Measurements from ENCODE around the gene TTC16. TPM values are rescaled to one million over a fixed set of nuclear protein-coding genes. Genes with fewer than 3 reads are reported as not detected.
A peak's percentile ranks its signal among the peaks of the same experiment; 100 is the strongest.
"Not testable (repeated sequence)": the region's sequence is repeated elsewhere in the genome, so short reads cannot be mapped to it uniquely, and the experiment has no call there.

Gene TTC16
- total RNA-seq, 1 donor from 2014 or later = 0.41 TPM

DNA sequence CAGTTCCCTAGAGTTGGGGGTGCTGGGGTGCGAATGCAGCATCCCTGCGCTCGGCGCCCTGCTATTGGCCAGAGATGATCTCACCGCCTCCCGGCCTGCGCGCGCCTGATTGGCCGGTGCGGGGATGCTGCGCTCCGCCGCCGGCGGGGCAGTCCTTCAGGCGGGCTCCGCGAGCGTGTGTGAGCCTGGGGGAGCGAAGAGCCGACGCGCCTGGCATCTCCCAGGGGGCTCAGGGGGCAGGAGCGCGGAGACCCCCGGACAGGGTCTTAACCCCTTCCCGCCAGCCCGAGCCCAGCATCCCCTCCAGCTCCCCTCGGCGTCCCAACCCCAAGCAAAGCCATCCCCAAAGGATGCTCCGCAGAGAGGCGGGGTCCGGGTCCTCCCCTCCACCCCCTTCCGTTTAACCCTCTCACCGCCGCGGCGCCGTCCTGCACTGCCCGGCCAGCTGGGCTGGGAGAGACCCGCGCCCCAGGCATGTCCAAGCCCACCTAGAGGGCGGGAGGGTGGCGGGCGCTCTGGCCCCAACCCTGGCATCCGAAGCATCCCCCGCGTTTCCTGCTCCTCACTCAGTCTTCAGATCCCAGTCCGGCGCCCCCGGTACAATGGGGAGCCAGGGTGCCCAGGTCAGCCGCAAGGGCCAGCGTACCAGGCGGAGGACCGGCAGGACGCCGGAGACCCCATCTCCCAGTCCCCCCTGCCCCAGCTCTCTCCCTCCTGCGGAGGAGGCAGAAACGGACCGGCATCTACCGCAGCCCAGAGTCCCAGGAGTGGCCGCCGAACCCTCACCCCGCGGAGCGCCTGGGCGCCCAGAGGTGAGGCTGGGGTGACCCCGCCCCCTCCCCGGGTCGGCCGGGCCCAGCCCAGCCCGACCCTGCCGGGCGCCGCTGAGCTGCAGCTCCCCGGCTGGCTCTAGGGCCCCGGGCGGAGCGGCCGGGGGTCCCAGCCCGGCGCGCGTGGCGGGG, 38.5 kb downstream of the TTC16 start:
- TF ChIP-seq CTCF (IDR thresholded peaks at IDR 0.05) = no peak
- Histone ChIP-seq H3K36me3 (peaks cover 14% of the 10 kb centered on the region), H3K4me3 (peak overlapping the region; percentile 11), H3K4me1 (peaks cover 4% of the 10 kb centered on the region), H3K27me3 (peaks cover 13% of the 10 kb centered on the region), H3K27ac (no peak overlapping the region), H3K9me3 (no peaks in the 10 kb centered on the region)
- peak; percentile 13 for ATAC-seq
- no peak for DNase-seq
- intact Hi-C loops (cut with DNase I) = no loop called here

GRCh38 chr9:127755061-127756060, 39.5 kb downstream of the TTC16 start:
- peaks cover 4% of the 10 kb centered on the region for H3K4me1 ChIP-seq
- intact Hi-C loops (cut with DNase I) = no loop called here
- TF ChIP-seq CTCF (IDR thresholded peaks at IDR 0.05) = no peak
- H3K36me3 ChIP-seq = peaks cover 4% of the 10 kb centered on the region
- peak overlapping the region; percentile 55 for H3K27ac ChIP-seq
- ATAC-seq (peak; percentile 46), DNase-seq (no peak)
- H3K9me3 ChIP-seq = no peaks in the 10 kb centered on the region
- H3K4me3 ChIP-seq = peak overlapping the region; percentile 31
- H3K27me3 ChIP-seq = peaks cover 13% of the 10 kb centered on the region

GRCh38 chr9:127756233-127756632, 40.4 kb downstream of the TTC16 start:
- DNase-seq (no peak), ATAC-seq (no peak)
- Histone ChIP-seq H3K9me3 (no peaks in the 10 kb centered on the region), H3K27ac (peak overlapping the region; percentile 12), H3K36me3 (no peaks in the 10 kb centered on the region), H3K4me1 (peaks cover 4% of the 10 kb centered on the region), H3K4me3 (peak overlapping the region; percentile 31), H3K27me3 (peaks cover 13% of the 10 kb centered on the region)
- no peak for TF ChIP-seq CTCF (IDR thresholded peaks at IDR 0.05)
- intact Hi-C loops (cut with DNase I) = no loop called here

DNA sequence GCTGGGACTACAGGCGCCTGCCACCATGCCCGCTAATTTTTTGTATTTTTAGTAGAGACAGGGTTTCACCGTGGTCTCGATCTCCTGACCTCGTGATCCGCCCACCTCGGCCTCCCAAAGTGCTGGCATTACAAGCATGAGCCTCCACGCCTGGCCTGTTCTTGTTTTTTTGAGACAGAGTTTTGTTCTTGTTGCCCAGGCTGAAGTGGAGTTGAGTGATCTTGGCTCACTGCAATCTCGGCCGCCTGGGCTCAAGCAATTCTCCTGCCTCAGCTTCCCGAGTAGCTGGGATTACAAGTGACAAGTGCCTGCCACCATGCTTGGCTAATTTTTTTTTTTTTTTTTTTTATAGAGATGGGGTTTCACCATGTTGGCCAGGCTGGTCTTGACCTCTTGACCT, 40.9 kb downstream of the TTC16 start:
- H3K4me3 ChIP-seq = peak overlapping the region; percentile 31
- H3K36me3 ChIP-seq = not testable (repeated sequence)

GRCh38 chr9:127758843-127759242, 43.0 kb downstream of the TTC16 start:
- ATAC-seq (peak; percentile 38), DNase-seq (no peak)
- intact Hi-C loops (cut with DNase I) = no loop called here
- no peak for TF ChIP-seq CTCF (IDR thresholded peaks at IDR 0.05)
- H3K4me1 ChIP-seq = peaks cover 8% of the 10 kb centered on the region
- peak overlapping the region; percentile 84 for H3K27ac ChIP-seq
- H3K4me3 ChIP-seq = peak overlapping the region; percentile 25
- peaks cover 11% of the 10 kb centered on the region for H3K27me3 ChIP-seq
- no peaks in the 10 kb centered on the region for H3K36me3 ChIP-seq
- no peaks in the 10 kb centered on the region for H3K9me3 ChIP-seq

More for the DNA sequence above, 40.9 kb downstream of the TTC16 start:
- intact Hi-C loops (cut with DNase I); H3K4me1 ChIP-seq; H3K9me3 ChIP-seq; ATAC-seq; DNase-seq: not testable (repeated sequence)
- H3K27ac ChIP-seq = peak overlapping the region; percentile 12
- H3K27me3 ChIP-seq = peaks cover 13% of the 10 kb centered on the region
